ENCODE results near the gene NR1I3.
A peak's percentile ranks its signal among the peaks of the same experiment; 100 is the strongest.
"Not testable (repeated sequence)": the region's sequence is repeated elsewhere in the genome, so short reads cannot be mapped to it uniquely, and the experiment has no call there.

Gene NR1I3, protein sequence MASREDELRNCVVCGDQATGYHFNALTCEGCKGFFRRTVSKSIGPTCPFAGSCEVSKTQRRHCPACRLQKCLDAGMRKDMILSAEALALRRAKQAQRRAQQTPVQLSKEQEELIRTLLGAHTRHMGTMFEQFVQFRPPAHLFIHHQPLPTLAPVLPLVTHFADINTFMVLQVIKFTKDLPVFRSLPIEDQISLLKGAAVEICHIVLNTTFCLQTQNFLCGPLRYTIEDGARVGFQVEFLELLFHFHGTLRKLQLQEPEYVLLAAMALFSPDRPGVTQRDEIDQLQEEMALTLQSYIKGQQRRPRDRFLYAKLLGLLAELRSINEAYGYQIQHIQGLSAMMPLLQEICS

DNA sequence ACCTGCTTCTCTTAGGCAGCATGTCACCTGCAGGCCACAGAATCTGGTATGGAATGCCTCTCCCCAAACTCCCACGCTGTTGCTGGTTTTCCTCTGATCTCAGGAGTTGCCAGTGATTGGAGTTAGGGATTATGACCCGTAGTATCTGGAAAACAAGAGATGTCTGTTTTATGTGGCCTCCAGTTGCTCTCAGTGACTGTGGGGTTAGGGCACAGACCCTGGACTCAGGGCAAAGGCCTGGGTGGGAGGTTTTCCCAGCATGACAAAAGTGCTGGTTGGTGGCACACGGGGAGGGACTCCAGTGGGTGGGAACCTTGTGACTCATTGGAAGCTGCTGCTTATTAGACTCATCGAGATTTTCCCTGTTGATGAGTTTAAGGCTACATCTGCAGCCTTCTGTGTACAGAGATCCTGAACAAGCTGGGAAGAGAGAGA, at the start of gene NR1I3:
Gene NR1I3, minus strand, starts transcription at position 165 of the 435 bp plus-strand sequence. CDS start 1,638 bp downstream, outside the sequence.
- no peak for DNase-seq (ENCODE audit: low read depth in 2 of 2)

DNA sequence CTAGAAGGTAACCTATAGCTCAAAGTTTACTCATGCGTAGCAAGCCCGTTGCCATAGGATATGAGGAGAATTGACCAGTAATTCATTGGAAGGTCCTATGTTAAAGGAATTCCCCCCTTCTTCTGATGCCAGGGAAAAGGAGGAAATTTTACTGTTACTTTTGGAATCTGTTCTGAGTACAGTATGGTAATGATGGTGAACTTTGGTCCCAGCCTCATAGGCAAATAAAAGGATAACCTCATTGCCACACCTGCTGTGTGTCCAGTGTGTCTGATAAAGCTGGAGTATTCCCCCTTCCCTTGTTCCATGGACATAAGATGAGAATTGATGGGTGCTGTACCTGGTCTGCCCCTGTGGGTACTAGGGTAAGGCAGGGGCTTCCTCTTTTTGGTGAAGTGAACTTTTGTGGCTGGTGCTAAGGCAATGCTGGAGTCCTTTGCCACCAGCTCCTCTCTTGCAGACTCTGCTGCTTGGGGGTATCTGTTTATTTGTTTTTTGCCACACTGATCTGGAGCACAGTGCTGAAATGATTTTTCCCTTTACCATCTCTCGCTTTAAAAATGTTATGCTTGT, 49.6 kb upstream of the NR1I3 start:
- no peak for DNase-seq (ENCODE audit: low read depth in 2 of 2)

DNA sequence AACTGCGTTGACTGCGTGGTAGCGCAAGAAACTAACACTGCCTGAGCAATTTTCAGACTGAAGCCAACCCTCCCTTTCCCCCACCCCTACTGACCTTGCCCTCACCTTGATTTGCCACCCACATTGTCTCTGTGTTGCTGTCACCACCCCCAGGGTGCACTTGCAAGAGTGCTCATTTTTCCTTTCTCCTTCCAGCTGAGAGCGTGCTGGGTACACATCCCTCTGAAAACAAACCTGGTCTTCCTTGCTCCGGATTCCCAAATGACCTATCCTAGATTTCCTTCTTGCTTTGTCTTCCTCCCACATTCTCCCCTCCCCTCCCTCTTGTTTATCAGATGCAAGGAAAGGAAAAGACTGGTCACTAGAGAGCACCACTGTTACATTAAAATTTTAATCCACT, 47.5 kb upstream of the NR1I3 start:
- DNase-seq (ENCODE audit: low read depth in 2 of 2), result no peak

DNA sequence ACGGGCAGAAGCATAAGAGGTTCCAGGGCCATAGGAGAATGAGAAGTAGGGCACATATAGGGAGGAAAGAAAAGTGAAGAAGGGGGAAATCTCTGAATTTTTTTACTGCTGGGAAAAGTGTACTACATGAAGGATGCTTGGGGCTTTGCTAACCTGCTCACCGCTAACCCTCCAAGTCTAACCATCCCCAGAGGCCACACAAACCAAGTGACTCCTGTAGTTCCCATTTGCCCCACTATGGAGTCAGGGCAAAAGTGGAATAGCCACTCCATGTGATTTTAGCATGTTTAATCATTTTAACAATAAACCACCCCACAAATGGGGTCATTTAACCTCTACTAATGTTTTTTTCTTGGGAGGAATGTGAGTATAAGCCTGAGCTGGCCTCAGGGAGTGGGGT, 47.1 kb upstream of the NR1I3 start:
- DNase-seq (ENCODE audit: low read depth in 2 of 2), result no peak

DNA sequence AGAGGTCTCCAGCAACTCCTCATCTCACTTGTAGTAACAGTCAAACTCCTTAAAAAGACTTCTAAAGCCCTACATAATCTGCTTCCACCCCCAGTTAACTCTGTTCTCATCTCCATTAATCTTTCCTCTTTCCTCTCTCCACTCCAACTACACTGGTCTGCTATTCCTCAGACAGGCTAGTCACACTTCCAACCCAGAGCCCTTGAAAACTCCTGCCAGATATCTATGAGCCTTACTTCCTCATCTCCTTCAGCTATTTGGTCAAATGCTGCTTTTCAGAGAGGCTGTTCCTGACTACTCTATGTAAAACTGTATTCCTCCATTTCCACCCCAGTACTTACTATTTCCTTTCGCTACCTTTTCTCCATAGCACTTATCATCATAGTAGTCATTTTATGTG, 45.0 kb upstream of the NR1I3 start:
- DNase-seq (ENCODE audit: low read depth in 2 of 2), result no peak

DNA sequence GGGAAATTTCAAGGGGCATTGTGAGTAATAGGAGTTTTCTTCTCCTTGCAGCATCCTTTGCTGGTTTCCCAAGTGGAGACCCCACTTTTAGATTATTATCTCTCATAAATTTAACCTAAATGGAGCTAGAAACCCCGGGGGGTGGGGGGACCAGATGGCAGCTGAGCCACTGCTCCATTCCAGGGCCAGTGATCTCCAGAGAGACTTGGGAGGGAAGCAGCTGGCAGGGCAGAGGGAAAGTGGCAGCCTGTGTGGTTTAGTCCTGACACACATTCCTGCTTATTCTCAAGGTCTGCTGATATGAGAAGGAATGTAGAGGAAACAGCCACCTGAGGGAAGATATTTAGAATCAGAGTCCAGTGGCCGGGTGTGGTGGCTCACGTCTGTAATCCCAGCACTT, 36.9 kb upstream of the NR1I3 start:
- DNase-seq (ENCODE audit: low read depth in 2 of 2), result no peak

DNA sequence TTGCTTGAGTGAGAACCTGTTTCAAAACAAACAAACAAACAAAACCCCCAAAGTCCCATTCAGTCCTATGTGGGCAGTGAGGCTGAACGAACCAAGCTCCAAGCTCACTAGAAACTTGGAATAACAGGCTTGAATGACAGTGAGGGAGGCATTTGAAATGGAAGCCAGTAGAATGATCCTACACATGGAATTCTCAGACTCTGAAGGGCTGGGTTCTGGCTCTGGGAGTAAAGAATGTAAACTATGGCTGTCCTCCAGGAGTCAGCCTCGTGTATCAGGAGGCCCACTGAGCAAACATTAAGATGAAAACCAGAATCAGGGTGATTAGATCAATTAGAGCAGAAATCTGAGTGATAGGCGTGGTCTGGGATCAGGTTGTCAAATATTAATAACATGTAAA, 35.4 kb upstream of the NR1I3 start:
- DNase-seq (ENCODE audit: low read depth in 2 of 2), result no peak

DNA sequence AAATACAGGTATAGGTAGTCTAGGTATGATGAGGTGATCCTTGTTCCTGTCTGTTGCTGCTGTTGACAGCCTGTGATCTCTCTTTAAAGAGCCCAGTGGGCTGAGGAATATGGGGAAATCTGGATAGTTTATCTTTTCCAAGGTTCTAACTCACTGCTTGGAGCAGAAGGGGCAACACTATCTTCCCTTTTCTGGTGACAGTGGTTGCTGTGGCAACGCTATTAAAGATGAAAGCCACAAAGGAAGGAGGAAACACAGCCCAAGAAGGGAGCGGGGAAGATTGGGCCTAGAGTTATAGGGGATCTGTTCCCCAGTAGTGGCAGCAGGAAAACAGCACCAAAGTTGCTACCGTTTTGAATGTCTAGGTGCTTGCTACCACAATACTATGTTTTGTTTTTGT, 29.3 kb upstream of the NR1I3 start:
- no peak for DNase-seq (ENCODE audit: low read depth in 2 of 2)

DNA sequence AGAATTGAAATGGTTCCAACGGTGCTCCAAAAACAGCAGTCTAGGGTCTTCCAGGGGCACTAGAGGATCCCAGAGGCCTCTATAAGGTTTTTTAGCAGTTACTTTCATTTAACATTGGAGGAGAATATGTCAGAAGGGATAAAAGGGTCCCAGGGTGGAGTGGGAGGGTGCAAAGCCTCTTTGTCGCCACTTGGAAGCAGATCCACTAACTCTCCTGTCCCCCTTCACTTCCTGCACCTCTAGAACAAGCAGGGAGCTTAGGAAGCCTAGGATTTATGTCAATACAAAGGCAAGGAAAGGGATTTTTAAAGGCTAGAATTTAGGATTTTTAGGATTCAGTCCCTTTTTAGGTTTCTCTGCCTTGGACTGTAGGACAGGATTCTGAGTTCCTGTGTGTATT, 28.8 kb upstream of the NR1I3 start:
- no peak for DNase-seq (ENCODE audit: low read depth in 2 of 2)

DNA sequence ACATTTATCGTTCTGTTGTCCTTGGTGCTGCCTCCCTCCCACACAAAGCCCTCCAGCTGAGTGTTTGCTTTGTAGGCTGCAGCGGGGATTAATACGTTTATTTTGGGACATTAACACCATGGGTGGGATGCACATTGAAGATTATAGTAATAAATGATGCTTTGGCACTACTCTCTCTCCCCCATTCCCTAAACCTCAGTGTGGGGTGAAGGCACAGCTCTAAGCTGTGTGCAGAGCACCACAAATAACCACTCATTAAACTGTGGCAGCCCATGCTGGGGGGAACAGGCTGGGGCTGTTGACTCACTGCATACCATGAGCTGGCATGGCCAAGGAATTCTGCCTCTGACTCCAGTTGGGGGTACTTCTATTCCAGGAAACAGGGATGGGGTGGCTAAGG, 28.2 kb upstream of the NR1I3 start:
- no peak for DNase-seq (ENCODE audit: low read depth in 2 of 2)

DNA sequence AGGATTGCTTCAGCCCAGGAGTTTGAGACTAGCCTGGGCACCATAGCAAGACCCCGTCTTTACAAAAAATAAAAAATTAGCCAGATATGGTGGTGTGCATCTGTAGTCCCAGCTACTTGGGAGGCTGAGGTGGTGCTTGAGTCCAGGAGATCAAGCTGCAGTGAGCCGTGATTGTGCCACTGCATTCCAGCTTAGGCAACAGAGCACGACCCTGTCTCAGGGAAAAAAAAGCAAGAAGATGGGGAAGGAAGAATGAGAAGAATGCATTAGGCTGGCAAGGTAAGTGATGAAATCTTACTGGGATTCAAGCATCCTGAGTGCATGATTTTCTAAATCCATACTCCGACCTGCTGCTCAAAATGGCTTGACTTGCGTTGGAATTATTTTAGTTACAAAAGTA, 27.3 kb upstream of the NR1I3 start:
- DNase-seq (ENCODE audit: low read depth in 2 of 2), result no peak

DNA sequence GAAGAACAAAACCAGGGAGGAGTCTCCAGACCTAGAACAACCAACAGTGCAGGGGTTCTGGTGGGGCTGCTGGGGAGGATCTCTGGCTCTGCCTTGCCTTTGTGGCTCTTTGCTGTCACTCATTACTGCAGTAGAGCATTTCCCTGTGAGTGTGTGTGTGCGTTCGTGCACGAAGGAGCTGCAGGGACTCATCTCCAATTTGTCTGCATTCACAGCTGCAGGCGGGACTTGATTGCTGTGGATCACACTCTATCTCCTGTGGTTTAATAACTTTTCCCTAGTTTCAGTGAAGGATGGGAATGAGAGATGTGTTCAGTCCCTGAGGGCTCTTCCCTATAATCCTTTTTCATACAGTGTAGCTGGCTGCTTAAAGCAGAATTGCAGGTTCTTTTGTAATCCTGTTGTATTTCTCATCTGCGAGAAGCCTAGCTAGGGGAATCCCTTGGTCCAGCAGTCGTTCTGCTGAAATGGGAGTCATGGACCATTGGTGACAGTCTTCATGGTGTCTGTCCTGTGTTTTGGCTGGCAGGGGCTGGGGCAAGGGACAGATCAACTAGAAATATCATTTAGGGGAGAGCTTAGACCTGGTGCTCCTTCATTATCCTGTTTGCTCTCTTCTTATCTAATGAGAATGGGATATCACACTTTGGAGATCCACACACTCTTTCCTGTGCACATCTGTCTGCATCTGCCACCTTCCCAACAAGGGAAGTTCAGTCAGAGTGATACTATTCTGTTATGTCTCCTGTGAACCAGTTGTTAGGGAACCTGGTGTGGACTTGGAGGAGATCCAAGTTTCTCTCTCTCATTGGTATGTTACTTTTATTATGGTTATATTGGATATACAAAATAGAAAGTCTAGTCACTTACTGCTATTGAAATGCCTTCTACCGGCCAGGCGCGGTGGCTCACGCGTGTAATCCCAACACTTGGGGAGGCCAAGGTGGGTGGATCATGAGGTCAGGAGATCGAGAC, 23.5 kb upstream of the NR1I3 start:
- no peak for DNase-seq (ENCODE audit: low read depth in 2 of 2)

DNA sequence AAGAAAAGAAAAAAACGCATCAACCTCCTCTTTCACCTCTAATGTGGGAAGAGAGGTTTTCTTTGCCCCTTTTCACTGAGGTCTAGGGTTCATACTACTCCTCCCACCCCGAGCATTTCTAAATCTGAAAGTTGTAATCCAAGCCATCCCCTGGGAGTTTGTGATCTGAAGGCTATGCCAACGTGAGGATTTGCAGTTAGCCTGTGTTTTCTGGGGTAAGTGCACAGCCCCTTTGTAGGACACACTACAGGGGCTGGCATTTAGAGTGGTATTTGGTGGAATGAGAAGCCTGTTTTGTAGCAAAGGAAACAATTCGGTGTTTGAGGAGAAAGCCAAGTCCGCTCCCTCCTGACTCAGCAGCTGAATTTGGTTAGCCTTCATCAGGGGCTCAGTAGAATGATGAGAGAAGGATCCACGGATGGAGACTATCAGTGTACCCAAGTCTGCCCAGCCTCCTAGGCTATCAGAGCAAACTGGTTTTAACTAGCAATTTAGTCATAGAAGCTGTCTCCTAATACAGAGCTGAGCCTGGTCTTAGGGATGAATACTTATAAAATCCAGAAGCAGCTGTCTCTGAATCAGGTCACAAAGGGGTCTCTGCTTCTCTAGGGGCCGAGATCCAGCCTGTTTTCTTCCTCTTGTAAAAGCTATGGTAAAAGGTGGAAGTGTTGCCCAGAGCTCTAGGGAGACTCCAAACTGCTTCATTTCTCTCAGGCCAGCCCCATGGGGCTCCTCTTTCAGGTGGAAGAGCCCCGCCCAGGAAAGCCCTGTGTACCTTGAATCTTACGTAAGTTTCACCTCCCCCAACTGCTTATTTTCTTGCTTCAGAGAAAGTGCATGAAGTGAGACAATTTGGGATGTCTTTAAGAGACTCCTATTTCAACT, 22.6 kb upstream of the NR1I3 start:
- no peak for DNase-seq (ENCODE audit: low read depth in 2 of 2)

DNA sequence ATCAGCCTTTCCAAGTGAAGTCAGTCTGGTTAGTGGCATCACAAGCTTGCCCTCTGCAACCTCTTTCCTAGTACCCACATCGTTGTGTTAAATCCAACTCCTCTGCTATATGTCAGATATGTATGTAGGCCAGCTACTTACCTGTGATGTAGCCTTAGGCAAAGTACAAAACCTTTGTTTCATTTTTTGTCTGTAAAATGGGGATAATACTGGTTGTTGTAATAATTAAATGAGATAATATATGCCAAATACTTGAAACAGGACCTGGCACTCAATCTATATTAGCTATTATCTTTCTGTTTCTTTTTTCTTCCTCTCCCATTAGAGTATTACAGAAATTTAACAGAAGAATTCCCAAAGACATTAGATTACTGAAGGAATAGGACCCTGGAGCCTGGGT, 21.8 kb upstream of the NR1I3 start:
- no peak for DNase-seq (ENCODE audit: low read depth in 2 of 2)

DNA sequence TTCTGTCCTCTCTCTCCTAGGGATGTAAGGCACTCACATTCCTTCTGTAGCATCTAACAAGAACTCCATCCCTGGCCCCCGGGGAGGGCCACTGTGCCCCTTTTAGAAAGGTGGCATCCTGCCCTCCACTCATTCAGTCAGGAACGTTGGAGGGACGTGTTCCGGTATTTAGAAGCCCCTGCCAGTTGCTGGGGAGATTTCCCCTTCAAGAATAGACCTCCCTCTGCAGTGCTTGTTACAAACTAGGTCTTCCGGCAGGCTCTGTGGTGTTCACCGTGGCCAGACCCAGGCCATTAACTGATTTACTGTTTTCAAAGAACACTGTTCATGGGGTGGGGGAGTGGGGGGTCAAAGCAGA, 21.3 kb upstream of the NR1I3 start:
- no peak for DNase-seq (ENCODE audit: low read depth in 2 of 2)

DNA sequence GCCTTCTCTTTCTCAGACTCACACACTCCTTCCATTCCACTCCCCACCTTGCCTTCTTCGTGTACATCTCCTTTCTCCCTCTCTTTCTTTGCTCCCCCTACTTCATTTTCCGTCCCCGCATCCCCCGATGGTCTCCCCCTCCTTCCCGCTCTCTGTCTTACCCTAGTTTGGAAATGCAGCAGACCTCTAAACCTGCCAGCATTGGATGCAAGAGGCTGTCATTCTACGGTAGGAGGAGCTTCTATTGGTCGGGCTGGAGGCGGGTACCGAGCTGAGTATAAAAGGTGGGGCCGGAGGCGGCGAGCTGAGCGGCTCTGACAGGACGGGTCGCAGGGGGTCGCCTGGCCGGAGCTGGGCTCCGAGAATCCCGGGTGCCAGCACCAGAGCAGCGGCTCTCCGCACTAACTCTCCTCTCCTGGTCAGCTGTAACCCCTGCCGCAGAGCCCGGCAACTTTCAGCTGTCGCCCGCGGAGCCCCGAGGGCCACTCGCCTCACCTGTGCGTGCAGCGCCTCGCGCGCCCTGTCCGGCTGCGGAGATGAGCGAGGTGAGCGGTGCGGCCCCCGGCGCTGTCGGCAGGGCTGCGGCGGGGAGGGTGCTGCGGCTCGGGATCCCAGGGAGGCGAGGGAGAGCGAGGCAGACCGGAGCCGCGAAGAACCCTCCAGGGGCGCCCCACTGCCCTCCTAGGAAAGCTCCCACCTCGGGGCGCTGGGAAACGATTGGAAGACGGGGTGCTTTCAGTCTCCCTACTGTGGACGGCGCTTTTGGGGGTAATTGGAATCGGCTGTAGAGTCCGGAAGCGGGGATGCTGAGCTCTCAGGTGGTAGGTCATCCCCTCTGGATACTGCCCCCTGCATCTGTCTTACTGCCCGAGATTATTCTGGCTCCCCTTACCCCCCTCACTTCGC, 20.7 kb upstream of the NR1I3 start, which contains the start of gene PCP4L1:
Gene PCP4L1, plus strand, starts transcription at position 307 of the 906 bp plus-strand sequence. Its CDS starts 230 bp downstream, at position 537.
- peak; percentile 6 to 26 for DNase-seq (ENCODE audit: low read depth in 2 of 2)

DNA sequence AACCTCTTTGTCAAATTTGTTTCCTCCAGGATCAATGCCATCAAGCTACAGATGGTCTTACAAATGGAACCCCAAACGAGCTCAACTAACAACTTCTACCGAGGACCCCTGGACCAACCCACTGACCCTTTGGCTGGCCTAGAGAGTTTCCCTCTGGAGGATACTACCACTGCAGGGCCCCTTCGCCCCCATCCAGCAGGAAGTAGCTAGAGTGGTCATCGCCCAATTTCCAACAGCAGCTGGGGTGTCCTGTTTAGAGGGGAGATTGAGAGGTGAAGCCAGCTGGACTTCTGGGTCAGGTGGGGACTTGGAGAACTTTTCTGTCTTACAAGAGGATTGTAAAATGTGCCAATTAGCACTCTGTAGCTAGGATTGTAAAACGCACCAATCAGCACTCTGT, 19.1 kb upstream of the NR1I3 start:
- DNase-seq (ENCODE audit: low read depth in 2 of 2), result not testable (repeated sequence)

DNA sequence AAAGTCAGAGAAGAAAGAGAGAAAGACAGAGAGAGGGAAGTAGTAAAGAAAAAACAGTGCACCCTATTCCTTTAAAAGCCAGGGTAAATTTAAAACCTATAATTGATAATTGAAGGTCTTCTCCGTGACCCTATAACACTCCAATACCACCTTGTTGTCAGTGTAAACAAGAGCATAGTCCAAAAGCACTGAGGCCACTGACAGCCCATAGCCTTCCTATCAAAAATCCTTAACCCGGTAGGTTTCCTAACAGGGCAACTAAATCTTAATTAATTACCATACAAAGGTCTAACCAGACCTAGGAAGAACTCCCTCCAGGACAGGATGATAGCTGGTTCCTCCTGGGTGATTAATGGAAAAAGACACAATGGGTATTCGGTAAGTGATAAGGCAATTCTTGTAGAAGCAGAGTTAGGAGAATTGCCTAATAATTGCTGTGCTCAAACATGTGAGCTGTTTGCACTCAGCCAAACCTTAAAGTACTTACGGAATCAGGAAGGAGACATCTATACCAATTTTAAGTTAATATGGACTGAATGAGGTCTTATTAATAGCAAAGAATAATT, 18.0 kb upstream of the NR1I3 start:
- DNase-seq (ENCODE audit: low read depth in 2 of 2), result not testable (repeated sequence)

DNA sequence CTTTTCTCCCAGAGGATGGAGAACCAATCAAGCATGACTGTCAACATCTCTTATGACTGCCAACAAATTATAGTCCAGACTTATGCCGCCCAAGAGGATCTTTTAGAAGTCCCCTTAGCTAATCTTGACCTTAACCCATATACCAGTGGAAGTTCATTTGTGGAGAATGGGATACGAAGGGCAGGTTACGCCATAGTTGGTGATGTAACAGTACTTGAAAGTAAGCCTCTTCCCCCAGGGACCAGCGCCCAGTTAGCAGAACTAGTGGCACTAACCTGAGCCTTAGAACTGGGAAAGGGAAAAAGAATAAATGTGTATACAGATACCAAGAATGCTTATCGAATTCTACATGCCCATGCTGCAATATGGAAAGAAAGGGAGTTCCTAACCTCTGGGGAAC, 17.3 kb upstream of the NR1I3 start:
- DNase-seq (ENCODE audit: low read depth in 2 of 2), result not testable (repeated sequence)

DNA sequence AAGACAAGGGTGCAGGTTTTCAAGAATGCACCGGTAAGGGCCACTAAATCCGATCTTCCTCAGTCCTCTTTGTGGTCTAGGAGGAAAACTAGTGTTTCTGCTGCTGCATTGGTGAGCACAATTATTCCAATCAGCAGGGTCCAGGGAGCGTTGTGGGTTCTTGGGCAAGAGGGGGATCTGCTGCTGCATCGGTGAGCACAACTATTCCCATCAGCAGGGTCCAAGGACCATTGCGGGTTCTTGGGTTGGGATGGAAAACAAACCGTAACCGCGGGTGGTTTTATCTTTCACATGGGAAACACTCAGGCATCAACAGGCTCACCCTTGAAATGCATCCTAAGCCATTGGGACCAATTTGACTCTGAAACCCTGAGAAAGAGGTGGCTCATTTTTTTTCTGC, 13.6 kb upstream of the NR1I3 start:
- no peak for DNase-seq (ENCODE audit: low read depth in 2 of 2)

Data from stimulated activated CD8-positive, alpha-beta memory T cell treated with anti-CD3 and anti-CD28 coated beads, Interleukin-15, amount 100 ng/mL, for 48 hours (primary cell).